ENCODE results near the gene CASS4. TPM values are rescaled to one million over a fixed set of nuclear protein-coding genes. Genes with fewer than 3 reads are reported as not detected.
A peak's percentile ranks its signal among the peaks of the same experiment; 100 is the strongest.

The CASS4 gene
- total RNA-seq, 1 experiment from 2014 or later = not detected

DNA sequence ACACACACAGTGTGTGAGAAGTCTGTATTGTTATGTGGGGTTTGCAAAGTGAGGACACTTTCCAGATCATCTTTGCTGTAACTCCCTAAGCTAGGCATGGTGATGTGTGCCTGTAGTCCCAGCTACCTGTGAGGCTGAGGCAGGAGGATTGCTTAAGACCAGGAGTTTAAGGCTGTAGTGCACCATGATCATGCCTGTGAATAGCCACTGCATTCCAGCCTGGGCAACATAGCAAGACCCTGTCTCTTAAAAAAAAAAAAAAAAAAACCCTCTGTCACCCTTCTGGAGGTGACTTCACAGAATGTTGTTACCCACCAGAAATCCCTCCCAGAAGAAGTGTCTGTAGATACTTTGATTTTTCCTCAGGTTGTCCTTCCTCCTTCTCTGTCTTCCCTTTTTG, 14.9 kb downstream of the CASS4 start:
- POLR2A ChIA-PET = no interaction called here
- no TSS peak for BruUV-seq (replicated peaks)
- no peak overlapping the region for H3K27ac Mint-ChIP-seq (ENCODE audit: low read depth, unreplicated experiment)

GRCh38 chr20:56427797-56428196, 15.7 kb downstream of the CASS4 start:
- no TSS peak for BruUV-seq (replicated peaks)

More for the DNA sequence above, 14.9 kb downstream of the CASS4 start:
- DNase-seq (ENCODE audit: unreplicated experiment) = no peak
- CTCF ChIA-PET = interaction anchor here (0.8 to 1.9 kb wide), 3 partner anchors 9 to 89 kb away, joined by 3 to 7 read pairs (median 5); no protein-coding TSS in a partner anchor
- TF ChIP-seq, protein P1, sequence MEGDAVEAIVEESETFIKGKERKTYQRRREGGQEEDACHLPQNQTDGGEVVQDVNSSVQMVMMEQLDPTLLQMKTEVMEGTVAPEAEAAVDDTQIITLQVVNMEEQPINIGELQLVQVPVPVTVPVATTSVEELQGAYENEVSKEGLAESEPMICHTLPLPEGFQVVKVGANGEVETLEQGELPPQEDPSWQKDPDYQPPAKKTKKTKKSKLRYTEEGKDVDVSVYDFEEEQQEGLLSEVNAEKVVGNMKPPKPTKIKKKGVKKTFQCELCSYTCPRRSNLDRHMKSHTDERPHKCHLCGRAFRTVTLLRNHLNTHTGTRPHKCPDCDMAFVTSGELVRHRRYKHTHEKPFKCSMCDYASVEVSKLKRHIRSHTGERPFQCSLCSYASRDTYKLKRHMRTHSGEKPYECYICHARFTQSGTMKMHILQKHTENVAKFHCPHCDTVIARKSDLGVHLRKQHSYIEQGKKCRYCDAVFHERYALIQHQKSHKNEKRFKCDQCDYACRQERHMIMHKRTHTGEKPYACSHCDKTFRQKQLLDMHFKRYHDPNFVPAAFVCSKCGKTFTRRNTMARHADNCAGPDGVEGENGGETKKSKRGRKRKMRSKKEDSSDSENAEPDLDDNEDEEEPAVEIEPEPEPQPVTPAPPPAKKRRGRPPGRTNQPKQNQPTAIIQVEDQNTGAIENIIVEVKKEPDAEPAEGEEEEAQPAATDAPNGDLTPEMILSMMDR (IDR thresholded peaks at IDR 0.05; ENCODE audit: unreplicated experiment) = no peak
- Mint-ChIP-seq H3K36me3 (ENCODE audit: insufficient read depth, unreplicated experiment) (no peaks in the 10 kb centered on the region), H3K27me3 (ENCODE audit: insufficient read depth, unreplicated experiment) (no peaks in the 10 kb centered on the region), H3K4me1 (ENCODE audit: insufficient read depth, unreplicated experiment) (peaks cover 19% of the 10 kb centered on the region), H3K4me3 (ENCODE audit: unreplicated experiment) (no peak overlapping the region), H3K9me3 (ENCODE audit: unreplicated experiment) (no peaks in the 10 kb centered on the region)
- intact Hi-C loops (cut with micrococcal nuclease) = no loop called here

GRCh38 chr20:56428410-56428809, 16.4 kb downstream of the CASS4 start:
- Mint-ChIP-seq H3K36me3 (ENCODE audit: insufficient read depth, unreplicated experiment) (no peaks in the 10 kb centered on the region), H3K9me3 (ENCODE audit: unreplicated experiment) (no peaks in the 10 kb centered on the region), H3K27me3 (ENCODE audit: insufficient read depth, unreplicated experiment) (peaks cover 9% of the 10 kb centered on the region), H3K27ac (ENCODE audit: low read depth, unreplicated experiment) (peak overlapping the region; percentile 60), H3K4me3 (ENCODE audit: unreplicated experiment) (no peak overlapping the region), H3K4me1 (ENCODE audit: insufficient read depth, unreplicated experiment) (peaks cover 19% of the 10 kb centered on the region)
- intact Hi-C loops (cut with micrococcal nuclease) = no loop called here
- TF ChIP-seq, protein P1 (IDR thresholded peaks at IDR 0.05; ENCODE audit: unreplicated experiment) = no peak
- CTCF ChIA-PET = interaction anchor here (0.7 kb wide), 1 partner anchor 42 kb away, joined by 4 read pairs; no protein-coding TSS in a partner anchor
- no TSS peak for BruUV-seq (replicated peaks)
- POLR2A ChIA-PET = interaction anchor here (1.0 kb wide), 1 partner anchor 41 kb away, joined by 5 read pairs; the partner anchor contains the start of gene RTF2
- no peak for DNase-seq (ENCODE audit: unreplicated experiment)

More at GRCh38 chr20:56427797-56428196, 15.7 kb downstream of the CASS4 start:
- TF ChIP-seq, protein P1 (IDR thresholded peaks at IDR 0.05; ENCODE audit: unreplicated experiment) = no peak
- intact Hi-C loops (cut with micrococcal nuclease) = no loop called here
- peaks cover 19% of the 10 kb centered on the region for H3K4me1 Mint-ChIP-seq (ENCODE audit: insufficient read depth, unreplicated experiment)
- ChIA-PET POLR2A (interaction anchor here (1.0 kb wide), 1 partner anchor 41 kb away, joined by 5 read pairs; the partner anchor contains the start of gene RTF2), CTCF (interaction anchor here (0.6 to 0.7 kb wide), 2 partner anchors 42 to 149 kb away, joined by 4 read pairs; no protein-coding TSS in a partner anchor)
- no peak overlapping the region for H3K4me3 Mint-ChIP-seq (ENCODE audit: unreplicated experiment)
- H3K9me3 Mint-ChIP-seq (ENCODE audit: unreplicated experiment) = no peaks in the 10 kb centered on the region
- DNase-seq (ENCODE audit: unreplicated experiment) = no peak
- H3K27ac Mint-ChIP-seq (ENCODE audit: low read depth, unreplicated experiment) = peak overlapping the region; percentile 60
- no peaks in the 10 kb centered on the region for H3K36me3 Mint-ChIP-seq (ENCODE audit: insufficient read depth, unreplicated experiment)
- peaks cover 3% of the 10 kb centered on the region for H3K27me3 Mint-ChIP-seq (ENCODE audit: insufficient read depth, unreplicated experiment)

DNA sequence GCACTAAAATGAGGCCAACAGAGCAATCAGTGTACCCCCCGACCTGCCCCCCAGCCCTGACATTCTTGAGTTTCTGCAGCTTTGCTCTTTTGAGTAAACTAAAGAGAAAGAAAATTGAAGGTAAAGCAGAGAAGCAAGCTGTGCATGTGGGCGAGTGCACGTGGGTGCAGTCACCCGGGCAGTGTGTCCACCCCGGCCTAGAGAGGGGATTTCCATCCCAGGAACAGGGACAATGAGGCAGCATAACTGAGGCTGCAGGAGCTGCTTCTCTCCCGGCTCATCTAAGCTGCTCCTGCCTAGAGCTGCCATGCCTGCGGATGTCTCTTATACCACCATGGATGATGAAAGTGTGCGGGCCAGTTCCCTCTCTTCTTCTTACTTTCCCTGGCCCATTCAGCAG, 16.8 kb downstream of the CASS4 start:
- TF ChIP-seq, protein P1 (IDR thresholded peaks at IDR 0.05; ENCODE audit: unreplicated experiment) = no peak
- no TSS peak for BruUV-seq (replicated peaks)
- ChIA-PET POLR2A (interaction anchor here (1.0 kb wide), 1 partner anchor 40 kb away, joined by 5 read pairs; the partner anchor contains the start of gene RTF2), CTCF (interaction anchor here (0.6 to 1.0 kb wide), 2 partner anchors 182 to 241 kb away, joined by 3 to 4 read pairs; no protein-coding TSS in a partner anchor)
- H3K4me1 Mint-ChIP-seq (ENCODE audit: insufficient read depth, unreplicated experiment) = peaks cover 19% of the 10 kb centered on the region
- peak overlapping the region; percentile 60 for H3K27ac Mint-ChIP-seq (ENCODE audit: low read depth, unreplicated experiment)
- no peaks in the 10 kb centered on the region for H3K36me3 Mint-ChIP-seq (ENCODE audit: insufficient read depth, unreplicated experiment)
- H3K4me3 Mint-ChIP-seq (ENCODE audit: unreplicated experiment) = no peak overlapping the region
- intact Hi-C loops (cut with micrococcal nuclease) = no loop called here
- no peaks in the 10 kb centered on the region for H3K9me3 Mint-ChIP-seq (ENCODE audit: unreplicated experiment)
- peaks cover 14% of the 10 kb centered on the region for H3K27me3 Mint-ChIP-seq (ENCODE audit: insufficient read depth, unreplicated experiment)
- no peak for DNase-seq (ENCODE audit: unreplicated experiment)

Data from MCF 10A (cell line).